Liver (tissue), 9 donors: ENCODE data around the gene SH3PXD2A. TPM values are rescaled to one million over a fixed set of nuclear protein-coding genes. Genes with fewer than 3 reads are reported as not detected.

Experiments used
- DNase-seq: peaks from one replicate; pipeline ENCODE4 v3.0.0-alpha.2; 2017; ENCODE audit warnings: low spot score
- H3K27ac ChIP-seq, 2 donors: one replicate each; pipeline ENCODE4 v1.7.0; 2013; ENCODE audit warnings: inconsistent platforms in 2 of 2, low read length in 2 of 2, control low read depth in 1 of 2, low read depth in 1 of 2, mild to moderate bottlenecking in 1 of 2
- H3K27me3 ChIP-seq, 4 donors: one replicate each; pipeline versions ENCODE4 v1.6.1 to v1.7.0; 2013; ENCODE audit warnings: low read length in 3 of 4, inconsistent platforms in 1 of 4, mild to moderate bottlenecking in 1 of 4, moderate library complexity in 1 of 4; ENCODE audit not compliant: control insufficient read depth in 4 of 4, insufficient read depth in 4 of 4
- H3K36me3 ChIP-seq, 4 donors: one replicate each; pipeline versions ENCODE4 v1.6.1 to v1.7.0; 2013; ENCODE audit warnings: low read length in 3 of 4, mild to moderate bottlenecking in 3 of 4, low read depth in 1 of 4, moderate library complexity in 1 of 4; ENCODE audit not compliant: control insufficient read depth in 4 of 4, insufficient read depth in 3 of 4
- H3K4me1 ChIP-seq, 4 donors: one replicate each; pipeline versions ENCODE4 v1.6.1 to v1.7.0; 2013; ENCODE audit warnings: low read length in 3 of 4, mild to moderate bottlenecking in 3 of 4, moderate library complexity in 1 of 4; ENCODE audit not compliant: control insufficient read depth in 4 of 4, insufficient read depth in 4 of 4
- H3K4me3 ChIP-seq, 3 donors: one replicate each; pipeline versions ENCODE4 v1.6.1 to v1.7.0; 2013; ENCODE audit warnings: low read length in 3 of 3, control low read depth in 1 of 3, low read depth in 1 of 3, mild to moderate bottlenecking in 1 of 3
- H3K9ac ChIP-seq, 2 donors: one replicate each; pipeline ENCODE4 v1.7.0; 2013; ENCODE audit warnings: low read length in 2 of 2, mild to moderate bottlenecking in 2 of 2, moderate library complexity in 2 of 2, control low read depth in 1 of 2, low read depth in 1 of 2
- H3K9me3 ChIP-seq, 4 donors: one replicate each; pipeline versions ENCODE4 v1.6.1 to v1.7.0; 2013; ENCODE audit warnings: low read length in 3 of 4; ENCODE audit not compliant: control insufficient read depth in 4 of 4
- FOXA2 ChIP-seq: IDR thresholded peaks from 2 replicates; pipeline ENCODE4 v1.6.1; 2016; ENCODE audit warnings: antibody characterized with exemption
- GABPA ChIP-seq, 2 donors: IDR thresholded peaks in 1 of 2; conservative IDR thresholded peaks in 1 of 2; 2 replicates each; pipeline ENCODE4 v1.6.1; 2016; ENCODE audit warnings: antibody characterized with exemption in 2 of 2, mild to moderate bottlenecking in 1 of 2, moderate library complexity in 1 of 2
- HNF4G ChIP-seq: IDR thresholded peaks from 2 replicates; pipeline ENCODE4 v1.6.1; 2016; ENCODE audit warnings: antibody characterized with exemption
- NR2F2 ChIP-seq: IDR thresholded peaks from 2 replicates; pipeline ENCODE4 v1.6.1; 2016; ENCODE audit warnings: antibody characterized with exemption
- RXRA ChIP-seq, 2 donors: IDR thresholded peaks; 2 replicates each; pipeline ENCODE4 v1.6.1; 2017 to 2018; ENCODE audit warnings: antibody characterized with exemption in 2 of 2, mild to moderate bottlenecking in 1 of 2
- TAF1 ChIP-seq: conservative IDR thresholded peaks from 2 replicates; pipeline ENCODE4 v1.6.1; 2016; ENCODE audit warnings: antibody characterized with exemption, mild to moderate bottlenecking
- YY1 ChIP-seq: IDR thresholded peaks from 2 replicates; pipeline ENCODE4 v1.6.1; 2016; ENCODE audit warnings: antibody characterized with exemption, mild to moderate bottlenecking
- WGBS: extraction: QIAGEN DNeasy Blood & Tissue Kit; methylation state at CpG from one replicate; pipeline ENCODE4 v1.1.7; 2013; 5-methylcytosine and 5-hydroxymethylcytosine counted together
- polyA plus RNA-seq, 2 donors: library from polyadenylated mRNA; stranded (reverse) in 1 of 2; unstranded in 1 of 2; fragments of 200-250 nt in 1 of 2; fragments of >200 nt in 1 of 2; fragmentation: Nextera tagmentation in 1 of 2; extraction: Ambion mirVana in 1 of 2; gene quantifications; one replicate each; pipeline versions ENCODE4 v1.2.1 to v1.2.3, GENCODE V29; 2013 to 2015
- total RNA-seq, 2 donors: library from RNA; depleted of rRNA; stranded (reverse); fragments of >200 nt; gene quantifications; one replicate each; pipeline ENCODE4 v1.2.3, GENCODE V29; 2014
- TF ChIP-seq, protein P1 (sequence below): fragments of 150-350 bp; IDR thresholded peaks from 2 replicates; pipeline ENCODE4 v1.5.1; 2017; ENCODE audit warnings: improper control_type of control experiment, low read depth, low read length; ENCODE audit not compliant: missing input control
- TF ChIP-seq, protein P2 (sequence below): IDR thresholded peaks from 2 replicates; pipeline ENCODE4 v1.6.1; 2016; ENCODE audit warnings: antibody characterized with exemption
- TF ChIP-seq, protein P3 (sequence below): IDR thresholded peaks from 2 replicates; pipeline ENCODE4 v1.6.1; 2016; ENCODE audit warnings: antibody characterized with exemption
- TF ChIP-seq, protein P4 (sequence below): IDR thresholded peaks from 2 replicates; pipeline ENCODE4 v1.6.1; 2016; ENCODE audit warnings: antibody characterized with exemption, mild to moderate bottlenecking
- donor health status: healthy.
- donor health status: healthy.
- donor health status: healthy.
- donor health status: healthy.
- donor health status: healthy.

SH3PXD2A gene
- total and polyA plus RNA-seq, 4 donors = 0.82 to 5.5 (median 3.9) TPM

DNA sequence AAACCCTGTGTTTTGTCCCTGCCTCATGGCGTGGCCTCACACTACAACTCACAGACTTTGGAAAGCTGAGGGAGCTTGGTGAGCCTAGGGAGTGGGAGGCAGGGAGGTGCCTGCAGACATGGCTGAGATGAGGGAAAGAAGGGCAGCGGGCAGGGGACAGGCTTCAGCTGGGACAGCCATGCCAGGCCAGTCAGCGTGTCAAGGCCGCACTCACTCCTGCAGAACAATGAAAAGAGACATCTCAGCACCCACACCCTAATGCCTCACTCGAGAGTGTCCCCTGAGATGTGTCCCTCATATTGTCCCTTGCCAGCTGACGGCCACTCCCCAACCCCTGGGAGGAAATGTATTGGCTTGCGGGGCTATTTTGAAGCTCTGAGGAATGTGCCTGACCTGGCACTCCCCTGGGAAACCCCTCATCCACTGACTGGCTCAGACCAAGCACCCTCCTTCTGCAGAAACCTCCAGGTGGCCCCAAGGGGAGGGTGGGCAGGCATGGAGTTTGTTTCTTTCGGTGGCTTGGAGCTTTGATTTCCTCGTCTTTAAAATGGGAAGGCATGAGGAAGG lies 31.6 kb downstream of the SH3PXD2A start:
- 87% methylated on average over 9 of the region's 9 CpGs for WGBS
- no peak for DNase-seq

DNA sequence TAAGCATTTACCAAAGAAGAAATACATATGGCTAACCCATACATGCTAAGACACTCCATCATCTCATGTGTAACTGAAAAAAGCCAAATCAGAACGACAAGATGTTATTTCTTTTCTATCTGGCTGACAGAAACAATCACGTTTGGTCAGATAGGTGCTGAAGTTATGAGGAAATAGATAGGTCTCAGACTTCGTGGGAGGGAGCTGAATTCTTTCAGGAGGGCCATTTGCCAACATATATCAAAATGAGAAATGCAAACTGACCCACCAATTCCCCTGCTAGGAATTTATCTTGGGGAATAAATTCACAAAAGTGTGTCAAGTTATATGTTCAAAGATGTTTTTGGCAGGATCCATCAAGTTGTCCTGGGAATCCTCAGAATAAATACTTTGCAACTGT lies 32.6 kb downstream of the SH3PXD2A start:
- DNase-seq = no peak
- no peak overlapping the region for H3K27ac ChIP-seq
- WGBS = 49% methylated on average over 3 of the region's 3 CpGs
- no peaks in the 10 kb centered on the region for H3K36me3 ChIP-seq
- TF ChIP-seq RXRA (IDR thresholded peaks at IDR 0.05) = no peak
- no peak for TF ChIP-seq TAF1
- TF ChIP-seq, protein P1, sequence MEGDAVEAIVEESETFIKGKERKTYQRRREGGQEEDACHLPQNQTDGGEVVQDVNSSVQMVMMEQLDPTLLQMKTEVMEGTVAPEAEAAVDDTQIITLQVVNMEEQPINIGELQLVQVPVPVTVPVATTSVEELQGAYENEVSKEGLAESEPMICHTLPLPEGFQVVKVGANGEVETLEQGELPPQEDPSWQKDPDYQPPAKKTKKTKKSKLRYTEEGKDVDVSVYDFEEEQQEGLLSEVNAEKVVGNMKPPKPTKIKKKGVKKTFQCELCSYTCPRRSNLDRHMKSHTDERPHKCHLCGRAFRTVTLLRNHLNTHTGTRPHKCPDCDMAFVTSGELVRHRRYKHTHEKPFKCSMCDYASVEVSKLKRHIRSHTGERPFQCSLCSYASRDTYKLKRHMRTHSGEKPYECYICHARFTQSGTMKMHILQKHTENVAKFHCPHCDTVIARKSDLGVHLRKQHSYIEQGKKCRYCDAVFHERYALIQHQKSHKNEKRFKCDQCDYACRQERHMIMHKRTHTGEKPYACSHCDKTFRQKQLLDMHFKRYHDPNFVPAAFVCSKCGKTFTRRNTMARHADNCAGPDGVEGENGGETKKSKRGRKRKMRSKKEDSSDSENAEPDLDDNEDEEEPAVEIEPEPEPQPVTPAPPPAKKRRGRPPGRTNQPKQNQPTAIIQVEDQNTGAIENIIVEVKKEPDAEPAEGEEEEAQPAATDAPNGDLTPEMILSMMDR = no peak
- TF ChIP-seq FOXA2 = no peak
- no peak for TF ChIP-seq NR2F2
- TF ChIP-seq, protein P2, sequence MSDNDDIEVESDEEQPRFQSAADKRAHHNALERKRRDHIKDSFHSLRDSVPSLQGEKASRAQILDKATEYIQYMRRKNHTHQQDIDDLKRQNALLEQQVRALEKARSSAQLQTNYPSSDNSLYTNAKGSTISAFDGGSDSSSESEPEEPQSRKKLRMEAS = no peak
- H3K9ac ChIP-seq = no peak overlapping the region
- H3K4me1 ChIP-seq = peaks cover 8 to 35% (median 28%) of the 10 kb centered on the region in 4 donors
- no peaks in the 10 kb centered on the region for H3K9me3 ChIP-seq
- H3K4me3 ChIP-seq = no peak overlapping the region
- no peaks in the 10 kb centered on the region for H3K27me3 ChIP-seq

More for the DNA sequence above, 31.6 kb downstream of the SH3PXD2A start:
- Histone ChIP-seq H3K4me1 (peaks cover 8 to 26% (median 20%) of the 10 kb centered on the region in 4 donors), H3K27me3 (no peaks in the 10 kb centered on the region), H3K36me3 (no peaks in the 10 kb centered on the region), H3K27ac (no peak overlapping the region), H3K4me3 (no peak overlapping the region), H3K9me3 (no peaks in the 10 kb centered on the region), H3K9ac (no peak overlapping the region)
- TF ChIP-seq, protein P3, sequence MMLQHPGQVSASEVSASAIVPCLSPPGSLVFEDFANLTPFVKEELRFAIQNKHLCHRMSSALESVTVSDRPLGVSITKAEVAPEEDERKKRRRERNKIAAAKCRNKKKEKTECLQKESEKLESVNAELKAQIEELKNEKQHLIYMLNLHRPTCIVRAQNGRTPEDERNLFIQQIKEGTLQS = no peak
- TF ChIP-seq TAF1 (no peak), HNF4G (no peak), YY1 (no peak)
- TF ChIP-seq, protein P4, sequence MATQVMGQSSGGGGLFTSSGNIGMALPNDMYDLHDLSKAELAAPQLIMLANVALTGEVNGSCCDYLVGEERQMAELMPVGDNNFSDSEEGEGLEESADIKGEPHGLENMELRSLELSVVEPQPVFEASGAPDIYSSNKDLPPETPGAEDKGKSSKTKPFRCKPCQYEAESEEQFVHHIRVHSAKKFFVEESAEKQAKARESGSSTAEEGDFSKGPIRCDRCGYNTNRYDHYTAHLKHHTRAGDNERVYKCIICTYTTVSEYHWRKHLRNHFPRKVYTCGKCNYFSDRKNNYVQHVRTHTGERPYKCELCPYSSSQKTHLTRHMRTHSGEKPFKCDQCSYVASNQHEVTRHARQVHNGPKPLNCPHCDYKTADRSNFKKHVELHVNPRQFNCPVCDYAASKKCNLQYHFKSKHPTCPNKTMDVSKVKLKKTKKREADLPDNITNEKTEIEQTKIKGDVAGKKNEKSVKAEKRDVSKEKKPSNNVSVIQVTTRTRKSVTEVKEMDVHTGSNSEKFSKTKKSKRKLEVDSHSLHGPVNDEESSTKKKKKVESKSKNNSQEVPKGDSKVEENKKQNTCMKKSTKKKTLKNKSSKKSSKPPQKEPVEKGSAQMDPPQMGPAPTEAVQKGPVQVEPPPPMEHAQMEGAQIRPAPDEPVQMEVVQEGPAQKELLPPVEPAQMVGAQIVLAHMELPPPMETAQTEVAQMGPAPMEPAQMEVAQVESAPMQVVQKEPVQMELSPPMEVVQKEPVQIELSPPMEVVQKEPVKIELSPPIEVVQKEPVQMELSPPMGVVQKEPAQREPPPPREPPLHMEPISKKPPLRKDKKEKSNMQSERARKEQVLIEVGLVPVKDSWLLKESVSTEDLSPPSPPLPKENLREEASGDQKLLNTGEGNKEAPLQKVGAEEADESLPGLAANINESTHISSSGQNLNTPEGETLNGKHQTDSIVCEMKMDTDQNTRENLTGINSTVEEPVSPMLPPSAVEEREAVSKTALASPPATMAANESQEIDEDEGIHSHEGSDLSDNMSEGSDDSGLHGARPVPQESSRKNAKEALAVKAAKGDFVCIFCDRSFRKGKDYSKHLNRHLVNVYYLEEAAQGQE = no peak

DNA sequence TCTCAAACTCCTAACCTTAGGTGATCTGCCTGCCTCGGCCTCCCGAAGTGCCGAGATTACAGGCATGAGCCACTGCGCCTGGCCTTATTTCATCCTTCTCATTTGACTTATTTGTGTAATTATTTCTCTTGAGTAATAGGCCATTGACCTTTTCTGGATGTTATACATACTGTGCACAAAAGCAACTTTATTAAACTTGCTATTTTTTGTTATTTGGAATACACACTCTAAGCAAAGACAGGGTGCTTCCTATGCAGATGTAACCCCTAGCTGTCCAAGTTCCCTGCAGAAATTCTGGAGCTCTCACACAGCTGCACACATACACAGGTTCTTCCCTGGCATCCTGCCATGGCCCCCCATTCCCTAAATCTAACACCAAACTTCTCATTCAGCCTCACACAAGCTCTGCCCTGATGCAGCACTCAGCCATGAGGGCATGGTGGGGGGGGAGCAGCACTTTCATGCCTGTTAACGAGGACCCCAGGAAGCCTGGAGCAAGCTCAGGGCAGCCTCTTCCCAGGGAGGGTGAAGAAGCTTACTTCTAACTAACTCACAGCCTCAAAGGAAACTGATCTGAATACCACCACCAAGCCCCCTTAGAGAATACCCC lies 33.2 kb downstream of the SH3PXD2A start:
- Histone ChIP-seq H3K9me3 (no peaks in the 10 kb centered on the region), H3K27me3 (no peaks in the 10 kb centered on the region), H3K36me3 (no peaks in the 10 kb centered on the region), H3K9ac (no peak overlapping the region), H3K27ac (no peak overlapping the region), H3K4me3 (no peak overlapping the region), H3K4me1 (peaks cover 8 to 35% (median 28%) of the 10 kb centered on the region in 4 donors)
- peak; percentile 41 to 52 for TF ChIP-seq RXRA (IDR thresholded peaks at IDR 0.05)
- no peak for TF ChIP-seq GABPA (IDR thresholded peaks at IDR 0.05 in 1 of 2, conservative IDR thresholded peaks at IDR 0.05 in 1 of 2)
- 52% methylated on average over 5 of the region's 5 CpGs for WGBS
- no peak for DNase-seq
